ENCODE data around the gene ANKRD34C. TPM values are rescaled to one million over a fixed set of nuclear protein-coding genes. Genes with fewer than 3 reads are reported as not detected.
"Not testable (repeated sequence)": the region's sequence is repeated elsewhere in the genome, so short reads cannot be mapped to it uniquely, and the experiment has no call there.

ANKRD34C gene
- total RNA-seq, 1 donor from 2014 or later, result not detected

DNA sequence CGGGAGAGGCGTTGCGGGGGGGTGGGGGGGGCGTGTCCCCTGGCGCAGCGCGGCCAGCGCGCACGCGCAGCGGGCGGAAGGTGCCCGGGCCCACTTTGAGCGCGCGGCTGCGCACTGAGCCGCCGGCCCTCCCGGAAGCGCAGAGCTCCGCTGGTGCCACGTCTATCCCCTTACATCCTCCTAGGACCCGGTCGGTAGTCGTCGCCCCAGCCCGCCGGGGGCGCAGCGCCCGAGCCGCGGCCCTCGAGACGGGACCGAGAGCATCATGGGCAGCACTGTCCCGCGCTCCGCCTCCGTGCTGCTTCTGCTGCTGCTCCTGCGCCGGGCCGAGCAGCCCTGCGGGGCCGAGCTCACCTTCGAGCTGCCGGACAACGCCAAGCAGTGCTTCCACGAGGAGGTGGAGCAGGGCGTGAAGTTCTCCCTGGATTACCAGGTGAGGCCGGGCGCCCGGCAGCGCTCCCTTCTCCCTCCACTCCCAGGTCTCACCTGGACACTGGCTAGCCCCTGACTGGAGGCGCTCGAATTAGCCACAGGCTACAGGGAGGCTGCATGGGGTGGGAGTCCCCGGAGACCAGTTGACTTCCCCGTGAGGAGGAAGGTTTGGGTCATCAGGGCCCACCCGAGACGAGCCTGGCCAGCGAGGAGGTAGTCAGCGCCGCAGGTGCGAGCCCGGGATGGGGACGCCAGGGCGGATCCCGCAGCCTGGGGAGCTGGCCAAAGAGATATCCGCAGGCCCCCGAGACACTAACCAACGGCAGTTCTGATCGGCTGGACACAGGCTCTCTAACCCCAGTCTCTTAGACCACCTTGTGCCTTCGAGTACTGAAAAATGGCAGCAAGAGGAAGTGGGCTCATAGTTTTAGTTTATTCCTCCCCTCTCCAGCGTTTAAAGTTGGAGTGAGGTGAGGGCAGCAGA, 28.7 kb downstream of the ANKRD34C start, which contains the start of gene TMED3:
Gene TMED3 (plus strand): TSS at position 128 of the 916 bp plus-strand sequence. CDS start 138 bp downstream, at position 266.
- TF ChIP-seq, protein P1, sequence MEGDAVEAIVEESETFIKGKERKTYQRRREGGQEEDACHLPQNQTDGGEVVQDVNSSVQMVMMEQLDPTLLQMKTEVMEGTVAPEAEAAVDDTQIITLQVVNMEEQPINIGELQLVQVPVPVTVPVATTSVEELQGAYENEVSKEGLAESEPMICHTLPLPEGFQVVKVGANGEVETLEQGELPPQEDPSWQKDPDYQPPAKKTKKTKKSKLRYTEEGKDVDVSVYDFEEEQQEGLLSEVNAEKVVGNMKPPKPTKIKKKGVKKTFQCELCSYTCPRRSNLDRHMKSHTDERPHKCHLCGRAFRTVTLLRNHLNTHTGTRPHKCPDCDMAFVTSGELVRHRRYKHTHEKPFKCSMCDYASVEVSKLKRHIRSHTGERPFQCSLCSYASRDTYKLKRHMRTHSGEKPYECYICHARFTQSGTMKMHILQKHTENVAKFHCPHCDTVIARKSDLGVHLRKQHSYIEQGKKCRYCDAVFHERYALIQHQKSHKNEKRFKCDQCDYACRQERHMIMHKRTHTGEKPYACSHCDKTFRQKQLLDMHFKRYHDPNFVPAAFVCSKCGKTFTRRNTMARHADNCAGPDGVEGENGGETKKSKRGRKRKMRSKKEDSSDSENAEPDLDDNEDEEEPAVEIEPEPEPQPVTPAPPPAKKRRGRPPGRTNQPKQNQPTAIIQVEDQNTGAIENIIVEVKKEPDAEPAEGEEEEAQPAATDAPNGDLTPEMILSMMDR (conservative IDR thresholded peaks at IDR 0.05; ENCODE audit: low read depth, low read length), result peak; percentile 4
- DNase-seq (ENCODE audit: low read depth), result no peak
- H3K4me3 ChIP-seq (ENCODE audit: low read depth, low read length), result peak within 1 kb of the TSS; percentile 67

DNA sequence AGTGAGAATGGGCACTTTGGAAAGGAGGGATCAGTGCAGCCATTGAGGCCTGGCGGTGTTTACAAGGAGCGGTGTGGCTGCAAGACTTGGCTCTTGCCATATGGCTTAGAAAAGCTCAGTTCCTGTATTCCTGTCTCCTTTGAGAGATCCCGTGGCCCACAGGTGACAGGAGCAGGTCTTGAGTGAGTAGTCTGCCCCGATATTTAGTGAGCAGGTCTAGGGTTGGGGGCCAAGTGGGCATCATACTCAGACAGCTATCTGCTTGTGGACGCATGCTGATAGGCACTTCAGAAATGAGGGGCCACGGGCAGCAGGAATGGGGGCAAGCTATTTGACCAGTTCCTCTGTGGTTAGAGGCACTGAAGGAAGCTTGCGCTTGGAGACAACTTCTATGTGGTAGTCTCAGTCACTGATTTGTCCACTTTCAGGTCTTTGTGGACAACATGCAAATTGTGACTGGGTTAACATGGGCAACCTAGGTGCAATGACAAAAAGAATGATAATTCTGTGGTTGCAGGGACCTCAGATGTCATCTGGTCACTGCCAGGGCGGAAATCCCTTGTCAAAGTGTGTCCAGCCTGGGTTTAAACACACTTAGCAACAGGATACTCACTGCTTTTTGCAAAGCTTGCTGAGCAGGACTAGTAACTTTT, 29.5 kb downstream of the ANKRD34C start:
- TF ChIP-seq, protein P1 (conservative IDR thresholded peaks at IDR 0.05; ENCODE audit: low read depth, low read length), result no peak
- H3K4me3 ChIP-seq (ENCODE audit: low read depth, low read length), result peak overlapping the region; percentile 67
- DNase-seq (ENCODE audit: low read depth), result no peak

DNA sequence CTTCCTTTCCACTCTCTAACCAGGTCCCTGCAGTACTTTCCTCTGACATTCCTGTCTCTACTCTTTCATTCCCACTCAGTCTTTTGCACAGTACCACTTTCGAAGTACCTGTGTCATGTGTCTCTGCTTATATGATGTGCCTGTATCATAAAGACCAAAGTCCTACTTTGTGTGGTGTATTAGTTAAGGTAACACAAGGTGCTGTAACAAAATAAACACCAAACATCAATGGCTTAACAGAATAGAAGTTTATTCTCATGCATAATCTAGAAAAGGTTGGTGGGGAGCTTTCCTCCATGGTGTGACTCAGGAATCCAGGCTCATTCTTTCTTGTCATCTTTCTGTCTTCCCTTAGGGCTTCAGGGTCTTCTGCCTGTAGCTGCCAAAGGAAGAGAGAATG, 31.7 kb downstream of the ANKRD34C start:
- no peak overlapping the region for H3K4me3 ChIP-seq (ENCODE audit: low read depth, low read length)
- TF ChIP-seq, protein P1 (conservative IDR thresholded peaks at IDR 0.05; ENCODE audit: low read depth, low read length), result no peak
- DNase-seq (ENCODE audit: low read depth), result no peak

DNA sequence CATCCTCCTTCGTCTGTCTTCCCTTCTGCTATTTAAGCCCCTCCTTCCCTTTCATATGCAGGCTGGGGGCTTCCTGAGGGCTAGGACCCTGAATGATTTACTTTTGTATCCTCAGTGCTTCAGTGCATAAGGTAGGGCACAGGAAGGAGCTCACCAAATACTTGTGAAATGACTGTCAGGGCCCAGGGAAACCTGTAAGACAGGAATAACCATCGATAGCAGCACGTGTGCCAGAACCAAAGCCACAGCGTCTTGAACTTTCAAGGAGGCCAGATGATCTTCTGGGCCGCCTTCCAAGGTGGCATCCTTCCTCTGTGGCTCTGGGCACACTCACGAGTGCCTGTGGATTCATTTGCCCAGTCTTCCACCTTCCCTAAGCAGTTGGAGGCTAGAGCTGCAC, 32.3 kb downstream of the ANKRD34C start:
- no peak for DNase-seq (ENCODE audit: low read depth)
- TF ChIP-seq, protein P1 (conservative IDR thresholded peaks at IDR 0.05; ENCODE audit: low read depth, low read length), result no peak
- no peak overlapping the region for H3K4me3 ChIP-seq (ENCODE audit: low read depth, low read length)

DNA sequence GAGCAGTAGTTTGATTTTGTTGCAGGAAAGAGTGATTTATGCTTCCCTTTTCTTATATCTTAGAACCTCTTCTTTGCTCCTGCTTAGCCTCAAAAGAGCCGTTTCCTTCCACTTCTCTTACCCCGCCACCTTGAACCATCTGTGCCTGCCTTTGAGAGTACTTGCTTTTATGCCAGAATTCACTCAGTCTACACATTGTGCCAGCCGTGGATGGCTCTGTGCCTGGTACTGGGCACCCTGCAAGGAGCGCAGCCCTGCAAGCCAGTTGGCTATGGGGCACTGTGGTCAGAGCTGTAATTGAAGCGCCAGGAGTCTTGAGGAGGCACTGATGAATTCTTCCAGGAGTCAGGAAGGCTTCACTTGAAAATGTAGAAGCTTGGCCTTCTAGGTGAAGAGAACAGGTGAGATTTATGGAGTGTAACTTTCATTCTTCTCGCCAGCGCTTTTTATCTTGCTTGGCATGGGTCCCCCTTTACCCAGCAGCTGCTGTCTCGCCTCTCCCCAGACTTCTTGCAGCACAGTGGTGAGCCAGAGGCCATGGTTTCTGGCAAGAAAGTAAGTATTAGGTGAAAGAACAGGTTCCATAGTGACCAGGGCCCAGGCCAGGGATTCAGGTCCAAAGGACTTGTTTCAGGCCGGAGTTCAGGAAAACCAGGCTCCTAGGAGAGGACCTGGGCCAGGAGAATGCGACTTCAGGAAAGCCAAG, 33.3 kb downstream of the ANKRD34C start:
- no peak for DNase-seq (ENCODE audit: low read depth)
- TF ChIP-seq, protein P1 (conservative IDR thresholded peaks at IDR 0.05; ENCODE audit: low read depth, low read length), result no peak
- no peak overlapping the region for H3K4me3 ChIP-seq (ENCODE audit: low read depth, low read length)

DNA sequence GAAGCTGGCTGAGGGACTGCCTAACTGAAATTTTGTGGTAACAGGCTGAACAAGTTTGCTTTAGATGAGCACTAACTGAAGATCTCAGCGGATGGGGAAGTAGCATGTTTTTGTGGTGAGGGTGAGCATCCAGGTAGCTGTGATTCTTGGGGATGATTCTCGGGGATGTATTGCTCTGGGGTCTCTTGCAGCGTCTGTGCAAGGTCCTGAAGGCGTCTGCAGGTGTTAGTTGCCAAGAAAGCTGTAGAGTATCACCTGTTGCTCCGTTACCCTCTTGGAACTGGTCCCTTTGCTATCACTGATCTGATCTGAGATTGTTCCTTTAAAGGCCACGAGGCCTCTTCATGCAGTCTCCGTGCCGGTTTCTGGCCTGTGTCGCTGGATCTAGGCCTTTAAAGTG, 34.3 kb downstream of the ANKRD34C start:
- TF ChIP-seq, protein P1 (conservative IDR thresholded peaks at IDR 0.05; ENCODE audit: low read depth, low read length), result no peak
- no peak for DNase-seq (ENCODE audit: low read depth)

DNA sequence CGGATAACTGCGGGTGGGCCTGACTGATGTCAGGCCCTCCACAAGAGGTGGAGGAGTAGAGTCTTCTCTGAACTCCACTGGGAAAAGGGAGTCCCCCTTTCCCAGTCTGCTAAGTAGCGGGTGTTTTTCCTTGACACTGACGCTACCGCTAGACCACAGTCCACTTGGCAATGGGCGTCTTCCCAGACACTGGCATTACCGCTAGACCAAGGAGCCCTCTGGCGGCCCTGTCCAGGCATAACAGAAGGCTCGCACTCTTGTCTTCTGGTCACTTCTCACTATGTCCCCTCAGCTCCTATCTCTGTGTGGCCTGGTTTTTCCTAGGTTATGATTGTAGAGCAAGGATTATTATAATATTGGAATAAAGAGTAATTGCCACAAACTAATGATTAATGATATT, 37.5 kb downstream of the ANKRD34C start:
- not testable (repeated sequence) for DNase-seq (ENCODE audit: low read depth)

More for the DNA sequence above, 34.3 kb downstream of the ANKRD34C start:
- H3K4me3 ChIP-seq (ENCODE audit: low read depth, low read length), result no peak overlapping the region

More for the DNA sequence above, 37.5 kb downstream of the ANKRD34C start:
- not testable (repeated sequence) for H3K4me3 ChIP-seq (ENCODE audit: low read depth, low read length)

All from epithelial cell of proximal tubule (primary cell).